Activated B cell treated with CpG ODN at 0.5 μM for 24 hours (primary cell): Measurements from ENCODE around the gene WNK2. TPM values are rescaled to one million over a fixed set of nuclear protein-coding genes. Genes with fewer than 3 reads are reported as not detected.

Source experiments
- ATAC-seq: fragments of 200-7000 bp; cut with Tn5 transposase; one replicate; pipeline ENCODE4 v1.10.0; 2021; ENCODE audit warnings: low read depth, mild to moderate bottlenecking, moderate library complexity
- CTCF ChIA-PET: fragments of 350-600 bp; sonication (Branson Sonifier 250); formaldehyde crosslinking; loops from one replicate; lab custom pipeline; 2021; ENCODE audit warnings: antibody characterized with exemption; lab: Charles Lee
- POLR2A ChIA-PET: fragments of 350-600 bp; sonication (Branson Sonifier 250); formaldehyde crosslinking; loops from one replicate; lab custom pipeline; 2021; ENCODE audit warnings: antibody characterized with exemption; lab: Charles Lee
- DNase-seq: peaks from one replicate; pipeline ENCODE4 v3.0.0; 2022
- H3K27ac Mint-ChIP-seq: one replicate; pipeline ENCODE4 v1.8.0; 2020; ENCODE audit warnings: mixed read lengths
- H3K27me3 Mint-ChIP-seq: one replicate; pipeline ENCODE4 v1.8.0; 2021; ENCODE audit warnings: mixed read lengths
- H3K36me3 Mint-ChIP-seq: one replicate; pipeline ENCODE4 v1.8.0; 2021; ENCODE audit warnings: low read depth, mixed read lengths
- H3K4me1 Mint-ChIP-seq: one replicate; pipeline ENCODE4 v1.8.0; 2021; ENCODE audit warnings: mixed read lengths
- H3K4me3 Mint-ChIP-seq: one replicate; pipeline ENCODE4 v1.8.0; 2020; ENCODE audit warnings: mild to moderate bottlenecking, mixed read lengths
- H3K9me3 Mint-ChIP-seq: one replicate; pipeline ENCODE4 v1.8.0; 2020; ENCODE audit warnings: mixed read lengths
- CTCF ChIP-seq: fragments of 200-600 bp; IDR thresholded peaks from one replicate; pipeline ENCODE4 v1.8.0; 2022; ENCODE audit warnings: antibody characterized with exemption, mild to moderate bottlenecking
- intact Hi-C: fragments of 100-400 bp; cut with micrococcal nuclease; formaldehyde crosslinking; loops from one replicate; pipeline ENCODE4 v1.15.1; 2024
- total RNA-seq: library from RNA; stranded (reverse); gene quantifications from 2 replicates; pipeline ENCODE4 v1.2.3, GENCODE V29; 2022

Gene WNK2
- total RNA-seq, 1 donor from 2014 or later = 0.24 TPM

GRCh38 chr9:93253633-93254032, 69.7 kb downstream of the WNK2 start:
- intact Hi-C loops = no loop called here
- Mint-ChIP-seq H3K36me3 (no peaks in the 10 kb centered on the region), H3K4me1 (no peaks in the 10 kb centered on the region), H3K27ac (no peak overlapping the region), H3K4me3 (no peak overlapping the region), H3K9me3 (no peaks in the 10 kb centered on the region), H3K27me3 (no peaks in the 10 kb centered on the region)
- ChIA-PET CTCF (no interaction called here), POLR2A (no interaction called here)
- no peak for ATAC-seq
- TF ChIP-seq CTCF = no peak
- DNase-seq = no peak

GRCh38 chr9:93254061-93254481, 70.1 kb downstream of the WNK2 start:
- CTCF ChIA-PET = no interaction called here
- ATAC-seq (no peak), DNase-seq (no peak)
- POLR2A ChIA-PET = no interaction called here
- TF ChIP-seq CTCF = no peak
- intact Hi-C loops = no loop called here
- Mint-ChIP-seq H3K27ac (no peak overlapping the region), H3K4me1 (no peaks in the 10 kb centered on the region), H3K27me3 (no peaks in the 10 kb centered on the region), H3K9me3 (no peaks in the 10 kb centered on the region), H3K36me3 (no peaks in the 10 kb centered on the region), H3K4me3 (no peak overlapping the region)

- no peak overlapping the region for H3K27ac Mint-ChIP-seq
- no peak for TF ChIP-seq CTCF
- intact Hi-C loops = no loop called here
- no peaks in the 10 kb centered on the region for H3K9me3 Mint-ChIP-seq
- no peaks in the 10 kb centered on the region for H3K36me3 Mint-ChIP-seq
- ATAC-seq (no peak), DNase-seq (no peak)
- H3K4me1 Mint-ChIP-seq = no peaks in the 10 kb centered on the region
- CTCF ChIA-PET = no interaction called here
- POLR2A ChIA-PET = no interaction called here
- no peaks in the 10 kb centered on the region for H3K27me3 Mint-ChIP-seq
- H3K4me3 Mint-ChIP-seq = no peak overlapping the region
Measured at GRCh38 chr9:93254806-93255493, 71.0 kb downstream of the WNK2 start.

- no peaks in the 10 kb centered on the region for H3K27me3 Mint-ChIP-seq
- H3K9me3 Mint-ChIP-seq = no peaks in the 10 kb centered on the region
- no peaks in the 10 kb centered on the region for H3K36me3 Mint-ChIP-seq
- CTCF ChIA-PET = no interaction called here
- POLR2A ChIA-PET = no interaction called here
- no peak for TF ChIP-seq CTCF
- ATAC-seq = no peak
- no peak for DNase-seq
- no peak overlapping the region for H3K27ac Mint-ChIP-seq
- no peak overlapping the region for H3K4me3 Mint-ChIP-seq
- intact Hi-C loops = no loop called here
- H3K4me1 Mint-ChIP-seq = no peaks in the 10 kb centered on the region
Measured at GRCh38 chr9:93255494-93255867, 71.5 kb downstream of the WNK2 start.

- Mint-ChIP-seq H3K4me1 (no peaks in the 10 kb centered on the region), H3K27ac (no peak overlapping the region), H3K9me3 (no peaks in the 10 kb centered on the region), H3K27me3 (no peaks in the 10 kb centered on the region), H3K36me3 (no peaks in the 10 kb centered on the region), H3K4me3 (no peak overlapping the region)
- ChIA-PET POLR2A (no interaction called here), CTCF (no interaction called here)
- ATAC-seq = no peak
- no peak for TF ChIP-seq CTCF
- intact Hi-C loops = no loop called here
- DNase-seq = peak; percentile 8
Measured at GRCh38 chr9:93255994-93256877, 72.3 kb downstream of the WNK2 start.
